Coronary artery (tissue), 2 donors: ENCODE measurements around the gene FUZ.
"Not testable (repeated sequence)": the region's sequence is repeated elsewhere in the genome, so short reads cannot be mapped to it uniquely, and the experiment has no call there.

Experiments
- DNase-seq: peaks from one replicate; pipeline ENCODE4 v3.0.0-alpha.2; 2017; ENCODE audit warnings: low spot score
- H3K27ac ChIP-seq, 2 donors: fragments of 200-600 bp; sonication (generic); one replicate each; pipeline ENCODE4 v1.5.1; 2016 to 2019
- H3K4me3 ChIP-seq: fragments of 200-600 bp; sonication (generic); 2 replicates; pipeline ENCODE4 v1.5.1; 2016; ENCODE audit warnings: mild to moderate bottlenecking, moderate library complexity
- CTCF ChIP-seq: fragments of 200-600 bp; sonication (generic); IDR thresholded peaks from one replicate; pipeline ENCODE4 v1.5.1; 2019; ENCODE audit warnings: antibody characterized with exemption

Gene FUZ

GRCh38 chr19:49830766-49831165, 17.7 kb upstream of the FUZ start:
- Histone ChIP-seq H3K27ac (no peak overlapping the region), H3K4me3 (no peak overlapping the region)
- TF ChIP-seq CTCF = no peak
- DNase-seq = no peak

- no peak overlapping the region for H3K27ac ChIP-seq
- TF ChIP-seq CTCF = no peak
Measured at GRCh38 chr19:49829721-49830120, 16.6 kb upstream of the FUZ start.

GRCh38 chr19:49829200-49829599, 16.1 kb upstream of the FUZ start:
- no peak overlapping the region for H3K4me3 ChIP-seq
- no peak overlapping the region for H3K27ac ChIP-seq
- TF ChIP-seq CTCF = no peak
- DNase-seq = no peak

More at GRCh38 chr19:49829721-49830120, 16.6 kb upstream of the FUZ start:
- H3K4me3 ChIP-seq = no peak overlapping the region
- no peak for DNase-seq

- TF ChIP-seq CTCF = no peak
- no peak for DNase-seq
- Histone ChIP-seq H3K4me3 (no peak overlapping the region), H3K27ac (no peak overlapping the region)
Measured at GRCh38 chr19:49827034-49827433, 13.9 kb upstream of the FUZ start.

- no peak for TF ChIP-seq CTCF
- Histone ChIP-seq H3K27ac (no peak overlapping the region), H3K4me3 (no peak overlapping the region)
- no peak for DNase-seq
Measured at GRCh38 chr19:49824662-49825061, 11.6 kb upstream of the FUZ start.

GRCh38 chr19:49823472-49823871, 10.4 kb upstream of the FUZ start:
- no peak for TF ChIP-seq CTCF
- Histone ChIP-seq H3K27ac (no peak overlapping the region), H3K4me3 (no peak overlapping the region)
- no peak for DNase-seq

GRCh38 chr19:49820125-49820524, 7.0 kb upstream of the FUZ start:
- Histone ChIP-seq H3K27ac (no peak overlapping the region), H3K4me3 (no peak overlapping the region)
- no peak for DNase-seq
- no peak for TF ChIP-seq CTCF

- not testable (repeated sequence) for DNase-seq, H3K27ac ChIP-seq
- peak overlapping the region; percentile 92 for H3K4me3 ChIP-seq
Measured at GRCh38 chr19:49819452-49820115, 6.5 kb upstream of the FUZ start.
